IMR-90 (cell line): ENCODE data around the gene COG3. TPM values are rescaled to one million over a fixed set of nuclear protein-coding genes. Genes with fewer than 3 reads are reported as not detected.

Source experiments
- ATAC-seq: fragments of 200-7000 bp; cut with Tn5 transposase; 2 replicates; pipeline ENCODE4 v1.9.1; 2020; ENCODE audit warnings: low read depth, mild to moderate bottlenecking, moderate library complexity
- BruUV-seq: library from RNA; stranded (reverse); fragments of 400-500 nt; replicated peaks from 2 replicates; lab custom pipeline; 2021; lab: Mats Ljungman, UMichigan
- CTCF ChIA-PET: fragments of 300-600 bp; formaldehyde crosslinking; extraction: SDS; loops from one replicate; lab custom pipeline; 2021; ENCODE audit warnings: antibody characterized with exemption; lab: Yijun Ruan, JAX
- POLR2A ChIA-PET: fragments of 300-600 bp; sonication (Branson Sonifier 250); formaldehyde crosslinking; loops from one replicate; lab custom pipeline; 2022; ENCODE audit warnings: antibody characterized with exemption; ENCODE audit not compliant: unreplicated experiment; lab: Charles Lee
- DNase-seq: peaks from one replicate; pipeline ENCODE4 v3.0.0; 2013
- H2AFZ ChIP-seq: replicated peaks from 2 replicates; pipeline ENCODE3; 2013; ENCODE audit warnings: low read length, mild to moderate bottlenecking; ENCODE audit not compliant: poor library complexity
- H2AK5ac ChIP-seq: 2 replicates; pipeline ENCODE4 v1.6.1; 2013; ENCODE audit warnings: low read depth, low read length, inconsistent platforms
- H2AK9ac ChIP-seq: replicated peaks from 2 replicates; pipeline ENCODE3; 2013; ENCODE audit warnings: mild to moderate bottlenecking, low read depth, low read length, moderate library complexity; ENCODE audit not compliant: poor library complexity
- H2BK120ac ChIP-seq: 2 replicates; pipeline ENCODE4 v1.6.1; 2013; ENCODE audit warnings: low read depth, low read length, inconsistent platforms
- H2BK15ac ChIP-seq: 3 replicates; pipeline ENCODE4 v1.6.1; 2013; ENCODE audit warnings: low read depth, low read length, inconsistent platforms
- H2BK20ac ChIP-seq: 2 replicates; pipeline ENCODE4 v1.6.1; 2013; ENCODE audit warnings: low read depth, mild to moderate bottlenecking, inconsistent platforms, low read length, moderate library complexity
- H2BK5ac ChIP-seq: 2 replicates; pipeline ENCODE4 v1.6.1; 2013; ENCODE audit warnings: mild to moderate bottlenecking, low read depth, low read length, inconsistent platforms; ENCODE audit not compliant: poor library complexity, severe bottlenecking
- H3K14ac ChIP-seq: replicated peaks from 2 replicates; pipeline ENCODE4 v1.6.1; 2013; ENCODE audit warnings: low read depth, low read length, inconsistent platforms
- H3K18ac ChIP-seq: 2 replicates; pipeline ENCODE4 v1.6.1; 2013; ENCODE audit warnings: low read depth, low read length, control low read depth
- H3K23ac ChIP-seq: 2 replicates; pipeline ENCODE4 v1.6.1; 2013; ENCODE audit warnings: low read depth, low read length, inconsistent platforms
- H3K27ac ChIP-seq: 2 replicates; pipeline ENCODE4 v1.5.1; 2013; ENCODE audit warnings: mild to moderate bottlenecking, control low read depth, low read length; ENCODE audit not compliant: insufficient read depth
- H3K27me3 ChIP-seq: 2 replicates; pipeline ENCODE4 v1.6.1; 2013; ENCODE audit warnings: low read length; ENCODE audit not compliant: control insufficient read depth, insufficient read depth
- H3K36me3 ChIP-seq: 2 replicates; pipeline ENCODE4 v1.6.1; 2013; ENCODE audit warnings: low read length, mixed read lengths; ENCODE audit not compliant: control insufficient read depth, insufficient read depth
- H3K4ac ChIP-seq: 2 replicates; pipeline ENCODE4 v1.6.1; 2013; ENCODE audit warnings: low read depth, low read length, inconsistent platforms
- H3K4me1 ChIP-seq: 2 replicates; pipeline ENCODE4 v1.6.1; 2013; ENCODE audit warnings: low read length, mixed read lengths; ENCODE audit not compliant: control insufficient read depth, insufficient read depth
- H3K4me2 ChIP-seq: 2 replicates; pipeline ENCODE4 v1.6.1; 2013; ENCODE audit warnings: low read depth, mild to moderate bottlenecking, control low read depth, low read length, moderate library complexity
- H3K4me3 ChIP-seq: 2 replicates; pipeline ENCODE4 v1.5.1; 2013; ENCODE audit warnings: low read depth, mild to moderate bottlenecking, control low read depth, low read length, moderate library complexity; ENCODE audit not compliant: insufficient read depth
- H3K56ac ChIP-seq: 2 replicates; pipeline ENCODE4 v1.6.1; 2013; ENCODE audit warnings: low read length, inconsistent platforms; ENCODE audit not compliant: insufficient read depth; ENCODE audit errors: extremely low read depth
- H3K79me1 ChIP-seq, 2 experiments: 2 replicates each; pipeline ENCODE4 v1.6.1; 2013; ENCODE audit warnings: low read length in 2 of 2, inconsistent platforms in 1 of 2, low read depth in 1 of 2
- H3K9ac ChIP-seq: 2 replicates; pipeline ENCODE4 v1.6.1; 2013; ENCODE audit warnings: low read depth, low read length, control low read depth
- H3K9me1 ChIP-seq: 2 replicates; pipeline ENCODE4 v1.6.1; 2013; ENCODE audit warnings: low read length, inconsistent platforms; ENCODE audit not compliant: insufficient read depth
- H3K9me3 ChIP-seq: 2 replicates; pipeline ENCODE4 v1.6.1; 2013; ENCODE audit warnings: low read length; ENCODE audit not compliant: control insufficient read depth, insufficient read depth
- H4K20me1 ChIP-seq: 2 replicates; pipeline ENCODE4 v1.6.1; 2013; ENCODE audit warnings: low read length, inconsistent platforms; ENCODE audit not compliant: insufficient read depth
- H4K5ac ChIP-seq: 2 replicates; pipeline ENCODE4 v1.6.1; 2013; ENCODE audit warnings: mild to moderate bottlenecking, low read depth, low read length, control low read depth
- H4K8ac ChIP-seq, 2 experiments: 2 replicates each; pipeline ENCODE4 v1.6.1; 2013; ENCODE audit warnings: low read depth in 2 of 2, low read length in 2 of 2, control low read depth in 1 of 2, inconsistent platforms in 1 of 2
- H4K91ac ChIP-seq: 2 replicates; pipeline ENCODE4 v1.6.1; 2013; ENCODE audit warnings: low read depth, low read length, inconsistent platforms; ENCODE audit not compliant: insufficient read depth
- BHLHE40 ChIP-seq: fragments of 150-350 bp; IDR thresholded peaks from 2 replicates; pipeline ENCODE4 v1.6.1; 2016; ENCODE audit warnings: mild to moderate bottlenecking, low read depth, low read length
- CEBPB ChIP-seq: IDR thresholded peaks from 2 replicates; pipeline ENCODE4 v1.6.1; 2012; ENCODE audit warnings: low read depth, low read length, improper control_type of control experiment
- CHD1 ChIP-seq: IDR thresholded peaks from 2 replicates; pipeline ENCODE4 v1.6.1; 2012; ENCODE audit warnings: low read depth, low read length, improper control_type of control experiment
- FOS ChIP-seq: fragments of 150-350 bp; IDR thresholded peaks from 2 replicates; pipeline ENCODE4 v1.6.1; 2016; ENCODE audit warnings: low read depth, low read length
- MAFK ChIP-seq: IDR thresholded peaks from 2 replicates; pipeline ENCODE4 v1.6.1; 2012; ENCODE audit warnings: low read depth, low read length, improper control_type of control experiment
- MAZ ChIP-seq: IDR thresholded peaks from 2 replicates; pipeline ENCODE4 v1.6.1; 2012; ENCODE audit warnings: low read depth, mild to moderate bottlenecking, low read length, improper control_type of control experiment, moderate library complexity, borderline replicate concordance
- MXI1 ChIP-seq: IDR thresholded peaks from 2 replicates; pipeline ENCODE4 v1.6.1; 2012; ENCODE audit warnings: low read depth, mild to moderate bottlenecking, low read length, moderate library complexity, borderline replicate concordance
- NFE2L2 ChIP-seq: fragments of 150-350 bp; IDR thresholded peaks from 2 replicates; pipeline ENCODE4 v1.6.1; 2016; ENCODE audit warnings: low read depth, mild to moderate bottlenecking, low read length
- POLR2A ChIP-seq: IDR thresholded peaks from 2 replicates; pipeline ENCODE4 v1.6.1; 2012; ENCODE audit warnings: mild to moderate bottlenecking, low read depth, low read length
- RAD21 ChIP-seq: IDR thresholded peaks from 2 replicates; pipeline ENCODE4 v1.6.1; 2012; ENCODE audit warnings: low read length, improper control_type of control experiment
- RCOR1 ChIP-seq: IDR thresholded peaks from 2 replicates; pipeline ENCODE4 v1.6.1; 2012; ENCODE audit warnings: mild to moderate bottlenecking, low read length, improper control_type of control experiment; ENCODE audit not compliant: insufficient replicate concordance
- RFX5 ChIP-seq: IDR thresholded peaks from 2 replicates; pipeline ENCODE4 v1.8.0; 2012; ENCODE audit warnings: low read depth, mild to moderate bottlenecking, low read length, moderate library complexity
- WGBS, 2 experiments: methylation state at CpG; one replicate each; pipeline versions ENCODE4 v1.1.5 to v1.1.7; 2013; ENCODE audit warnings: missing lambda C conversion rate in 2 of 2; ENCODE audit not compliant: insufficient read length in 1 of 2; ENCODE audit errors: extremely low coverage in 2 of 2; 5-methylcytosine and 5-hydroxymethylcytosine counted together
- dilution Hi-C: fragments of 300-500 bp; cut with HindIII; formaldehyde crosslinking; loops from one replicate; pipeline ENCODE4 v1.14.3; 2018; ENCODE audit warnings: low sequenced_read_pairs; ENCODE audit not compliant: unreplicated experiment
- in situ Hi-C: fragments of 300-500 bp; cut with MboI; formaldehyde crosslinking; loops from 3 replicates; pipeline ENCODE4 v1.14.3; 2019; ENCODE audit warnings: low sequenced_read_pairs, inconsistent platforms, mixed read lengths
- intact Hi-C: fragments of 100-400 bp; cut with micrococcal nuclease; formaldehyde crosslinking; loops from 2 replicates; pipeline ENCODE4 v1.10.0; 2022
- polyA plus RNA-seq, 3 experiments: library from polyadenylated mRNA; depleted of rRNA; stranded (reverse); fragments of >200 nt; gene quantifications; 2 replicates each; pipeline ENCODE4 v1.2.3, GENCODE V29; 2012; ENCODE audit warnings: low replicate concordance in 1 of 3
- total RNA-seq: library from RNA; depleted of rRNA; stranded (reverse); fragments of >200 nt; gene quantifications from 2 replicates; pipeline ENCODE4 v1.2.3, GENCODE V29; 2012
- TF ChIP-seq, protein P1 (sequence below): fragments of 150-350 bp; IDR thresholded peaks from 2 replicates; pipeline ENCODE4 v1.6.1; 2017; ENCODE audit warnings: mild to moderate bottlenecking, antibody characterized with exemption, low read length, low read depth
- TF ChIP-seq, protein P2 (sequence below): conservative IDR thresholded peaks from 2 replicates; pipeline ENCODE4 v1.5.1; 2012; ENCODE audit warnings: mild to moderate bottlenecking, low read depth, low read length, improper control_type of control experiment

Gene COG3
- total and polyA plus RNA-seq, 2 of the 4 experiments (the other 2 are of a cell fraction), result 21.7 to 31.9 TPM

DNA sequence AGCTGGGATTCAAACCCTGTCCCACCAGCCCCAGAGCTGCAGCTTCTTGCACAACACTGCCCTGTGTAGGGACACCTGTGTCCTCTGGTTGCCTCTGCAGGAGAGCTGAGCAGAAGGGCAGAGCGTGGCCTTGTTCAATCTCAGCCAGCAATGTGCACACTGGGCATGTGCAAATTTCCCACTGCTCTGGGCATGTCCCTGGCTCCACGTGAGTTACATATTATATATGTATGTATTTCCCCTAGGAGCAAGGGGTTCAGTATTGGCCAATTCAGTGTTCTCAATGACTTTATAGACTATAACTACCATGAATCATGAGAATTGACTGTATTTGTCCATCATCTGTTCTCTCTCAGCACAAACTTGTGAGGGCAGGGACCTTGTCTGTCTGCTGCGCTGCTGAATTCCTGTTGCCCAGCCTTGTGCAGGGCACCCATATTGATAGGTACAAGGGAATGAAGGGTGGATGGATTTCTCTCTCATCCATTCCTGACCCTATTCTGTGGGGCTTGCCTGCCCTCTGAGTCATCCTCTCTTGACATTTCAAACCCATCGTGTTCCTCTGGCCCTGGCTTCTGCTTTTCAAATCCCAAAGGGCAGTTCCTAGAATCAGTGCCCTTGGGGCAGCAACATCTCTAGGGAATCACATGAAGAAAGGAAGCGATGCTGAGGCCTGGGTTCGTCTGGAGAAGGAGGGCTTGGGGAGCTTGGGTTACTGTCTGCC lies 81.1 kb downstream of the COG3 start:
- H3K14ac ChIP-seq, result no peak overlapping the region

More for the DNA sequence above, 81.1 kb downstream of the COG3 start:
- Histone ChIP-seq H2BK120ac (no peak overlapping the region), H4K5ac (no peak overlapping the region), H3K36me3 (no peaks in the 10 kb centered on the region), H2BK15ac (no peak overlapping the region), H3K9me1 (no peaks in the 10 kb centered on the region), H2AFZ (no peak overlapping the region), H2AK5ac (no peak overlapping the region), H4K20me1 (no peaks in the 10 kb centered on the region), H2AK9ac (no peak overlapping the region), H3K18ac (no peak overlapping the region), H3K4me1 (no peaks in the 10 kb centered on the region), H3K56ac (no peak overlapping the region), H3K79me1 (no peaks in the 10 kb centered on the region), H3K4me2 (no peak overlapping the region), H3K23ac (no peak overlapping the region), H3K27ac (no peak overlapping the region), H3K4ac (no peak overlapping the region), H3K4me3 (no peak overlapping the region), H4K8ac (no peak overlapping the region), H3K9ac (no peak overlapping the region), H3K9me3 (no peaks in the 10 kb centered on the region), H3K27me3 (peaks cover 22% of the 10 kb centered on the region), H4K91ac (no peak overlapping the region), H2BK20ac (no peak overlapping the region), H2BK5ac (no peak overlapping the region)
- CTCF ChIA-PET, result no interaction called here
- no CpG with 5 or more reads among the region's 6 CpGs for WGBS, 2 experiments
- in situ Hi-C loops, result no loop called here
- TF ChIP-seq RAD21, result no peak
- TF ChIP-seq NFE2L2, result no peak
- no peak for TF ChIP-seq CHD1
- no peak for TF ChIP-seq MXI1
- TF ChIP-seq, protein P1, sequence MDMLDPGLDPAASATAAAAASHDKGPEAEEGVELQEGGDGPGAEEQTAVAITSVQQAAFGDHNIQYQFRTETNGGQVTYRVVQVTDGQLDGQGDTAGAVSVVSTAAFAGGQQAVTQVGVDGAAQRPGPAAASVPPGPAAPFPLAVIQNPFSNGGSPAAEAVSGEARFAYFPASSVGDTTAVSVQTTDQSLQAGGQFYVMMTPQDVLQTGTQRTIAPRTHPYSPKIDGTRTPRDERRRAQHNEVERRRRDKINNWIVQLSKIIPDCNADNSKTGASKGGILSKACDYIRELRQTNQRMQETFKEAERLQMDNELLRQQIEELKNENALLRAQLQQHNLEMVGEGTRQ, result no peak
- no peak for TF ChIP-seq MAFK
- no peak for TF ChIP-seq POLR2A
- TF ChIP-seq RCOR1, result no peak
- TF ChIP-seq MAZ, result no peak
- TF ChIP-seq BHLHE40, result no peak
- no peak for TF ChIP-seq RFX5
- TF ChIP-seq CEBPB, result no peak
- TF ChIP-seq, protein P2, sequence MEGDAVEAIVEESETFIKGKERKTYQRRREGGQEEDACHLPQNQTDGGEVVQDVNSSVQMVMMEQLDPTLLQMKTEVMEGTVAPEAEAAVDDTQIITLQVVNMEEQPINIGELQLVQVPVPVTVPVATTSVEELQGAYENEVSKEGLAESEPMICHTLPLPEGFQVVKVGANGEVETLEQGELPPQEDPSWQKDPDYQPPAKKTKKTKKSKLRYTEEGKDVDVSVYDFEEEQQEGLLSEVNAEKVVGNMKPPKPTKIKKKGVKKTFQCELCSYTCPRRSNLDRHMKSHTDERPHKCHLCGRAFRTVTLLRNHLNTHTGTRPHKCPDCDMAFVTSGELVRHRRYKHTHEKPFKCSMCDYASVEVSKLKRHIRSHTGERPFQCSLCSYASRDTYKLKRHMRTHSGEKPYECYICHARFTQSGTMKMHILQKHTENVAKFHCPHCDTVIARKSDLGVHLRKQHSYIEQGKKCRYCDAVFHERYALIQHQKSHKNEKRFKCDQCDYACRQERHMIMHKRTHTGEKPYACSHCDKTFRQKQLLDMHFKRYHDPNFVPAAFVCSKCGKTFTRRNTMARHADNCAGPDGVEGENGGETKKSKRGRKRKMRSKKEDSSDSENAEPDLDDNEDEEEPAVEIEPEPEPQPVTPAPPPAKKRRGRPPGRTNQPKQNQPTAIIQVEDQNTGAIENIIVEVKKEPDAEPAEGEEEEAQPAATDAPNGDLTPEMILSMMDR, result no peak
- TF ChIP-seq FOS, result no peak
- POLR2A ChIA-PET, result no interaction called here
- BruUV-seq, result no TSS peak
- intact Hi-C loops, result no loop called here
- DNase-seq (no peak), ATAC-seq (no peak)
- dilution Hi-C loops, result no loop called here
